T follicular helper cell (primary cell): ENCODE measurements around the gene CPNE2.

Experiments
- DNase-seq: peaks from one replicate; pipeline ENCODE4 v3.0.0-alpha.2; 2020; ENCODE audit warnings: low read depth

CPNE2 gene

DNA sequence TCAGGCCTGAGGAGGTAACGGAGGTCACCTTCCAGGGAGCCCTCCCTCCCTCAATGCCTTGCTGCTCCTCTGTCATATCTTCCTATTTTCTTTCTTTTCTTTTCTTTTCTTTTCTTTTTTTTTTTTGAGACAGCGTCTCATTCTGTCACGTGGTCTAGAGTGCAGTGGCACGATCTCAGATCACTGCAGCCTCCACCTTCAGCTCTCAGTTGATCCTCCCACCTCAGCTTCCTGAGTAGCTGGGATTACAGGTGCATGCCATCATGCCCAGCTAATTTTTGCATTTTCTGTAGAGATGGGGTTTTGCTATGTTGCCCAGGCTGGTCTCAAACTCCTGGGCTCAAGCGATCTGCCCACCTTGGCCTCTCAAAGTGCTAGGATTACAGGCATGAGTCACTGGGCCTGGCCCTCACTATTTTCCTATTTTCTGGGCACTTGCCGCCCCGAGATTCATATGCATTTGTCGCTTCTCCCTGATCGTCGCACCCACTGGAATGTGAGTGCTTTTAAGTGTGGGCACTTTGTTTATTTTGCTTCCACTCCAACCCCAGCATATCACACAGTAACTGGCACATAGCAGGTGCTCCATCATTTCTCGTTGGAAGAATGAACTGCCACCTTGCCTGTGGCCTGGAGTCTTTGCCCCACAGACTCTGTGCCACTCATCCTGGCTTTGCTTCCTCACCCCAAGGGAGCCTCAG is 31.7 kb downstream of the CPNE2 start:
- DNase-seq, result no peak

DNA sequence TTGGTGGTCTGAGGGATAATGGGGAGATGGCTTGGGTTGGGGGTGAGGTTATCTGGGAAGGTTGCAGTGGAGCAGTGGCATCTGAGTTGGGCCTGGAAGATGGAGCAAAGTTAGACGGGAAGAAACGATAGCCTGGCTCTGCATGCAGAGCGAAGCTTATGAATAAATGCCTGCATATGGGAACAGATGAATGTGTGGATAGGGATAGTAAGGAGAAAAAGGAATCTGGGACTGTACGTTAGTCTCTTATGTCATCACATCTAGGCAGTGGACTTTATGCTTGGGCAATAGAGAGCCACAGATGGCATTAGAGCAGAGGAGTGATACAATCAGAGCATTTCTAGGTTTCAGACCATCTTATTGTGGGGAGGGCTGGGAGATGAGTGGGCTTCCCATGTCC is 33.0 kb downstream of the CPNE2 start:
- DNase-seq, result no peak

DNA sequence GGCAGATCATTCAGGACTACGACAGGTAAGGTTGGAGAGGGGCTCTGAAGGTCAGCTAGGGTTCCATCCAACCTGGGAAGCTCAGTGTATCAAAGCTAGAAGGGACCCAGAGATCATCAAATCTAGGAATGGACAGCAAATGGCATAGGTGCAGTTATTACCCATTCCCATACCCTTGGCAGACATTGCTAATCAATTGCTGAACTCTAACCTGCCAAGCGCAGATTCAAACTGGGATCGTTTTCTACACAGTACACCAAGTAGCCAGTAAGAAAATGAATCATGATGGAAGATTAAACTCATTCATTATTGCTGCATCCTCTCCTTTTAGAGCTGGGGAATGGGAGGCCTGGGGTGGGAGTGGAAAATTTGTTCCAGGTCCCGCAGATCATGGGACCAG is 33.6 kb downstream of the CPNE2 start:
- DNase-seq, result no peak

DNA sequence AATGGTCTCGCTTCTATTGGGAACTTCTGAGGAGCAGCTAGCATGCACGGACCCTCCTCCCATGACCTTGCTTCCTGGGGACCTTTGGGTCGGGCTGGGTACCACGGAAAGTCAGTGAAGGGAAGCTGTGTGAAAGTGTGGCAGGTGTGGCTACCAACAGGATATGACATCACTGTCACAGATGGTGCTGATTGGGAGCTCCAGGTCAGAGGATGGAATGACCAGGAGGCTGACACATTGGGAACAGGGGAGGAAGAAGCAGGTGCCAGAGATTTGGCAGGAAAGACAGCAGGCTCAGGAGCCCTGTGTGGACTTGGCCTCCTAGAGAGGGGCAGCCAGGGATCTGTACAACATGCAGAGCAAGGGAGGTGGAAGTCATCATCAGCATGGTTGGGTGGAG is 34.0 kb downstream of the CPNE2 start:
- DNase-seq, result no peak

DNA sequence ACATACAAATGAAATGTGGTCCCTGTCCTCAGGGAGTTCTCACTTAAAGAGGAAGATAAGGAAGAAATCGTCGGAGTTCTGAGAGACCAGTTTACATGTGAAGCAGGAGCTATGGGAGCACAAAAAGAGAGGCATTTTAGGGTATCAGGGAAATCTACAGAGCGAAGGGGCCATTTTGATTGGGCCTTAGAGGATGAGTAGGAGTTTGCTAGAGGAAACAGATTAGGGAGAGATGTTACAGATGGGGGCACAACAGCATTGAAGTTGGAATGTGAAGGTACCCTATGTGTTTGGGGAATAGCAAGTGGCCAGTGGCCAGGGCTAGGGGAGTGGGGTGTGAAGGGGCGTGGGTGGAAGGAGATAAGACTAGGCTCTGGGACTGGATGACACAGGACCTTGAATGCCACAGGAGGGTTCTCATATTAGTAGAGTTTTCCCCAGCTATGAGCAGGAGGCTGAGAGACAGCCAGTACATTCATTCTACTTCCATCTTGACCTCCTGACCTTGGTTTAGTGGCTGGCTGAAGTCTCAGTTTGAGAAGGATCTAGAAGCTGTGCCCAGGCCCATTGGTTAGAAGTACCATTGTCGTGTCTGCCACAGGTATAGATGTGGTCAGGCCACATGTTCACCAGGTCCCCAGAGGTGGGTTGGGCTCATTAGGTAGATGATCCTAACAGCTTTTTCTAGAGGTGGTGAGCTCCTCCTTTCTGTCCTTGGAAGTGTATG is 34.8 kb downstream of the CPNE2 start:
- DNase-seq, result no peak

DNA sequence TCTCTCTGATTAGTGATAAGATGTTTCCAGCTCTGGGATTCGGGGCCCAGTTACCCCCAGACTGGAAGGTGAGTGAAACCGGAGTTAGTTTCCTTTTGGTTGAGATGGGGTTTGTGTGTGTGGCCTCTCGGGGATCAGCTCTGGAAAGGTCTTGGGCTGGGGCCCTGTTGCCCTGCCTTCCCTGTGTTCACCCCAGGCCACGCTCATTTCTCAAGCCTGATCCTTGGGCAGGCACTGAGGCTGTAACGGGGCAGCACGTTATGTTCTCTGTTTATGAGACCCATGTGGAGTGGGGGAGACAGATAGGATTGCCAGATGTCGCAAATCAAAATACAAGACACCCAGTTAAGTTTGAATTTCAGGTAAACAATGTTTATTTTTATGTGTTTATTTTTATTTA is 35.5 kb downstream of the CPNE2 start:
- DNase-seq, result no peak

DNA sequence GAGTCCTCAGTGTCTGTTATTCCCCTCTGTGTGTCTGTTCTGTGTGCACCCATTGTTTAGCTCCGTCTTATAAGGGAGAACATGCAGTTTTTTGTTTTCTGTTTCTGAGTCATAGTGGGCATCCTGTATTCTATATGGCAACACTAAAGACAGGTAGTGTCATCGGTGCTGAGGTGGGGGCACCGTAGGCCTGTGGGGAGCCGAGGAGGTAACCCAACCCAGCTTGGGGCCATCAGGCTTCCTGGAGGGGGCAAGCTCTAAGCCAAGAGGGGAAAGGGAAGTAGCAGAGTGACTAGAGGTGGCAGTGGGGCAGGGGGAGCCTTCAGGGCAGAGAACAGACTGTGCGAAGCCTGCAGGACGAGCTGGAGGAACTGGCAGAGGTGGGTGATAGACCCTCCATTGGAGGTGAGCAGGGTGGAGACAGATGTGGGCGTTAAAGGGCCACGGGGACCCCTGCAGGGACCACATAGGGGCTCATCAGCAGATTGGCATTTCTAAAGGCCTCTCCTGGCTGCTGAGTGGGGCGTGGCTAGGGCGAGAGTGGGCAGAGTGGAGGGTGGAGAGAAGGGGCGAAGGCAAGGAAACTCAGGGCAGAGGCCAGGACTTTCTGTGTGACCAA is 36.5 kb downstream of the CPNE2 start:
- DNase-seq, result peak; percentile 17

DNA sequence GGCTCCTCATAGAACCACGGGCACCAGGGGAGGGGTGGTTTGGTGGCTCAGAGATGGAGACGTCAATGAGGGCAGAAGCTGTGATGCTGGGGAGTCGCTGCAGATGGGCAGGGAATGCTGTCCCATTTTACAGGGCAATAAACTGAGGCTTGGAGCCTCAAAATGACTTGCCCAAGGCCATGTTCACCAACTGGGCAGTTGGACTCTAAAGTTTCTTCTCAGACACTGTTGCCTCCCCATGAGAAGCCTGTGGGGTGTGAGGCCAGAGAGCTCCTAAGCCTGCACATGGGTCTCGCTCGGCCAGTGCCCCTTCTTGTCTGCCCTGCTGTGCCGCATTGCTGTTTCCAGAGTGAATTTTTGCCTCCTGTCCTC is 38.6 kb downstream of the CPNE2 start:
- DNase-seq, result no peak

DNA sequence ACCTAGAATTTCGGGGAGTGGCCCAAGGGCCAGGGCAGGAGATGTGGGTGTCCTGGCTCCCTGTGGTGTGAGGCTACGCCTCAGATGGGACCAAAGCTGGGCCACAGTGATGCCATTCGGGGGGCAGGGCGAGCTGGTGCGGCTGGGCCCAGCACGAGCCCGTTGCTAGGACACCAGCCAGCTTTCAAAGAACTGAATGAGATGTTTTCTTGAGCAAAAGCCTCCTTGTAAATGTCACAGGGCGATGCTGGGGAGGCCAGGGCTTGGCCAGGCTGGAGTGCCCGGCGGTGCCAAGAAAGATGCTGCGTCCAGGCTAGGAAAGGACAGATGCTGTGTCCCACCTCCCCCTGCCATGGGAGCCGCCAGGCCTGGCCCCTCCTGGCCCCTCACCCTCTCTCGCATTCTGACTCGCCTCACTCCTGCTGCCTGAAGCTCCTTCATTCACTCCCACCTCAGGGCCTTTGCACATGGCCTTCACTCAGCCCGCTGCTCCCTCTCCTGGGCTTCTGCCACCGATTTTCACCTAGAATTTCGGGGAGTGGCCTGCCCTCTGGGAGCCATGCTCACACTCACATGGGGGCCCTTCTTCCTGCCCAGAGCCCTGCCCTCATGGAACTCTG is 39.1 kb downstream of the CPNE2 start:
- no peak for DNase-seq

DNA sequence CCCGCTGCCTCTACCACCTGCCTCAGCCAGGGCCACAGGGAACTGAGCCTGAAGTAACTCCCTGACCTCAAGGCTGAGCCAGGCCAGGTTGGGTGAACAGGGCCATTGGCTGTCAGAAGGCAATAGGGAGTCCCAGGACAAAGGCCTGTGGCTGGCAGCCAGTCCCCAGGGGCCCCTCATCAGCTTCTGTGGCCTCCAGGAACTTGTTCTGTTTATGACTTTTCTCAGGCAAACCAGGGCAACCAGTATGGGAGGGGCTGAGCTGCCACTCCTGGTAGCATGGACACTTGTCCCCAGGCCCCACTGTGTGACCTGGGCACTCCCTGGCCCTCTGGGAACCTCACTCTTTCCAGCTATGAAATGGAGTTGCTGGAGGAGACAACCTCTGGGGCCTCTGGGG is 40.1 kb downstream of the CPNE2 start:
- DNase-seq, result no peak

DNA sequence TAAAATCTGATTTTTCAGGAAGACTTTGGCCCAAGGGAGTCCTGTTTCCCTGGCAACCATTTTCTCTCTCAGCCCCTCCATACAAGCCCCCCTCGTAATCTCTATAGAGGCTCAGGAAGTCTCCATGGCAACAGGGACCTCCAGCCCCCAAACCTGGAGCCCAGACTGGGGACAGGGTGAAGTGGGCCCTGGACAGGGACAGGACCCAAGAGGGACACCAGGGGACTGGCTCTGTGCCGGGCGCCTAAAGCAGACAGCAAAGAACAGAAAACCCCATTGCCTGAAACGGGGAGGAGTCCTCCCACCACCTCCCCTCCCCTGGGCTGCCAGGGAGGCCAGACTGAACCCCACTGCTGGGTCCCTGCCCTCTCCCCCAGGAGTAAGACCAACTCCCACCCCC is 40.6 kb downstream of the CPNE2 start:
- DNase-seq, result no peak

DNA sequence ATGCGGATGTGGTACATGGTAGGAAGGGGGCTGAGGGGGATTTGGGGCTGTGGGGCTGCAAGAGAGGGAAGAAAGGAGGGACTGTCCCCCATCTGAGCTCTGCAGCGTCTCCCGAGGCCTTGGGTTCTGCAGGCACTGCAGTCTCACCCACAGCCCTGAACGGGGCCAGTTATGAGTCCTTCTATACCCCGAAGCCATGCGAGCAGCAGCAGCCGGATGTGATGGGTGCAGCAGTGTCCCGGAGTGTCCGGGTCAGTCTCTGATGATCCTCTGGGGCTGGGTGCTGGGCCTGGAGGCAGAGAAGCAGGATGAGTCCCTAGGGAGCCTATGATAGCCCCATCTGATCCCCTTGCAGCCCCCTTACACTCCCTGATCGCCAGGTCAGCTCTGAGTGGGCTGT is 41.5 kb downstream of the CPNE2 start:
- DNase-seq, result no peak

DNA sequence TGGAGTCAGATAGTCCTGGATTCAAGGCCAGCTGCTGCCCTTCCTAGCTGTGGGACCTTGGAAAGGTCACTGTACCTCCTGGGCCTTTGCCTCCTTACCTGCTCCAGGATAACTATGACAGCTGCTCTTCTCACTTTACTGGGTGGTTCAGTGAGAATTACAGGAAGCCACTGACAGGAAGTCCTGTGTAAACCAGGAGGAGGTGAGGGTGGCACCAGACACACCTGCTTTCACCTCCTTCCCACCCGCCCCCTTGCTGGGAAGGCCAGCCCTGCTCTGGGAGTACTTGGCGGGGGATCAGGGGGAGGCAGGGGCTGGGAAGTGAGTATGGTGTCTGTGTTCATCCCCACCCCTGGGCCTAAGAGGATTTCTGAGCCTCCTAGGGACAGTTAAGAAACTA is 42.6 kb downstream of the CPNE2 start:
- DNase-seq, result peak; percentile 16

DNA sequence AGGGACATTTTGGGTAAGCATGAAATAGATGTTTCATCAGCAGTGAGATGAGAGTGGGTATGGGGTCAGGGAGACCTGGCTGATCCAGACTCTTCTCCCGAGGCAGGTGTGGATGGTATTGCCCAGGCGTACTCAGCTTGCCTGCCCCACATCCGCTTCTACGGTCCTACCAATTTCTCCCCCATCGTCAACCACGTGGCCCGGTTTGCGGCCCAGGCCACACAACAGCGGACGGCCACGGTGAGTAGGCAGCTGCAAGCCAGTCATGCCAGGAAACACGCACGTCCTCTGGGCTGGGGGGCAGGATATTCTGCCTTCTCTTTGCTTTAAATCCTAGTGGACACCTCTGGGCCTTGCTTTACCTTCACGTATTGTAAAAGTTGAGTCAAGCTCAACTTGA is 44.7 kb downstream of the CPNE2 start:
- DNase-seq, result no peak

DNA sequence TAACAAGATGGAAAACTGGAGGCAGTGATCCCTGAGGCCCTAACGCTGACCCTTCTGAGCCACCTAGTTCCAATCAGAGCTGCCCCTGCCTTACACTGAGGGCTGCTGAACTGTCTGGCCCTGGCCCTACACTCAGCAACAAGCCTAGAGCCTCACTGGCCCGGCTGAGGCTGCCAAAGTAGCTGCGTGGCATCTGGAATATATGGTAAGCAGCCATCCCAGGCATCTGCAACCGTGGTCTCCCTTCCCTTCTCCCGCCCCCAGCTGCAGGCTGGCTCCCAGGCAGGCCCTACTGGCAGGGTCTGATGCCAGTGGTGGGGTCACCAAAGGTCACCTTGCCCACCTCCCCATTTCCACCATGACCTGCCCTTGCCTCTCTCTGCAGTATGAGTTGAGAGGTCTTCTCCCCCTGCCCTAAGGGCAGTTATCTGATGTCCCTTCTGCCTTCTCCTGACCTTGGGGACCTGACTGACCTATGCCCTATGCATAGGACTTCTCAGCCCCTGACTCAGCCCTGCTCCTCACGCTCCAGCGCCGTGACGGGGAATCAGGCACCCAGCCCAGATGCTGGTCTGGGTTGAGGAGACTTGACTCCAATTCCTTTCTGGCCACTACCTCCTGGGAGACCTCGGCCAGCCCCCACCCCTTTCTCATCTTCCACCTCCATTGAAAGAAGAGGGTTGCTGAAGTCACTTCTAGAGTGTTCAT is 45.3 kb downstream of the CPNE2 start:
- no peak for DNase-seq

DNA sequence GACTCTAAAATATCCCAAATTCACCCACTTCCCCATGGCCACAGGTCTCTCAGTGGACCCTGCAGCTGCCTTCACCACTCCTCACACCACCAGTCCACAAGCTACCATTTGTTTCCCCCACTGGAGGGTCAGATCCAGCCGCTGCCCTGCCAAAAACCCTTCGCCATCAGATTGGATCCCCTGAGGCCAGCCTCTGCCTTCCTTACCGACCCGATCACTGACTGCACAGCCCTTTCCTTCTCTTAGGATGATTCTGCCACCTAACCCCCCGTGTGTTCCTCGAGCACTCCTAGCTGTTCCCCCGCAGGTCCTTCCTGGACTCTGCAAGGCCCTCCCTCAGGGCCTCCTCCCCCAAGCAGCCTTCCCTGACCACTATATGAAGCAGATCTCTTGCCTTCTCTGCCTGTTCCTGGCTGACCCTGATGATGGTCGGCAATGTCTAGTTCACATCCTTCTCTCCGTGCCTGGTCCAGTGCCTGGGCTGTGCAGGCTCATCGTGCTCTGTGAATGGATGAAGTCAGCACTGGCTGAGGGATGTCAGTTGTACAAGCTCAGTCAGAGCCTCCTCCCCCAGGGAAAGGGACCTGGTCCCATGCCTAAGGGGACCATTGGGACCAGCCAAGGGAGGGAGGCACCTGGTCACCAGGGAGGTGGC is 46.0 kb downstream of the CPNE2 start:
- DNase-seq, result no peak

DNA sequence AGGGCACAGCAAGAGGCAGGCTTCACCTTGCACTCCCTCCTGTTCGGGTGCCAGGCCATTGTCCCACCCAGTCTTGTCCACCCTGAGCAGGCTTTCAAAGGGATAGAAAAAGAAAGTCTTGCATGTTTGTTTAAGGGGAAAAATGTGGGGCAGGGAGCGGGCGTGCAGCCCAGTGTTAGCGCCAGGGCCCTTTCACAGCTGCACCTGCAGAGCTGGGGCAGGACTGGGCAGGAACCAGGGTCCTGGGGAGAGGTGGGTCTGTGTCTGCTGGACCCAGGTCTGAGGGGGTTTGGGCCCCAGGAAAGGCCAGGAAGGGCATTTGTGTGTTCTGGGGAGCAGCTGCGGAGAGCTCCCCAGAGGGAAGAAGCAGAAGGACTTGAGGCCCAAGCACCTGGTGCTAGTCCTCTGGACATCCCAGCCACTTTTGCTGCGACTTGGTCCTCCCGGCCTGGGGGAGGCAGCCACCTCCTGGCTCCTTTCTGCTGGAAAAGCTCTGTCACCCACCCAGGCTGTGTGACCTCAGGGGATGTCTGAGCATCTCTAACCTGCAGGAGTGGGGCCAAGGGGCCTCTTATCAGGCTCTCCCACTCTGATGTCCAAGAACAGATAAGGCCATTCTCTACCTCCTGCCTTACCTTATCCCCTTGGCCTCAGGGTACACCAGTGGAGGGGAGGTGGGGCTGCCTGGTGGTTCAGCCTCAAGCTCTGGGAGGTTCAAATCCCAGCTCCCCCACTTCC is 48.7 kb downstream of the CPNE2 start:
- no peak for DNase-seq

DNA sequence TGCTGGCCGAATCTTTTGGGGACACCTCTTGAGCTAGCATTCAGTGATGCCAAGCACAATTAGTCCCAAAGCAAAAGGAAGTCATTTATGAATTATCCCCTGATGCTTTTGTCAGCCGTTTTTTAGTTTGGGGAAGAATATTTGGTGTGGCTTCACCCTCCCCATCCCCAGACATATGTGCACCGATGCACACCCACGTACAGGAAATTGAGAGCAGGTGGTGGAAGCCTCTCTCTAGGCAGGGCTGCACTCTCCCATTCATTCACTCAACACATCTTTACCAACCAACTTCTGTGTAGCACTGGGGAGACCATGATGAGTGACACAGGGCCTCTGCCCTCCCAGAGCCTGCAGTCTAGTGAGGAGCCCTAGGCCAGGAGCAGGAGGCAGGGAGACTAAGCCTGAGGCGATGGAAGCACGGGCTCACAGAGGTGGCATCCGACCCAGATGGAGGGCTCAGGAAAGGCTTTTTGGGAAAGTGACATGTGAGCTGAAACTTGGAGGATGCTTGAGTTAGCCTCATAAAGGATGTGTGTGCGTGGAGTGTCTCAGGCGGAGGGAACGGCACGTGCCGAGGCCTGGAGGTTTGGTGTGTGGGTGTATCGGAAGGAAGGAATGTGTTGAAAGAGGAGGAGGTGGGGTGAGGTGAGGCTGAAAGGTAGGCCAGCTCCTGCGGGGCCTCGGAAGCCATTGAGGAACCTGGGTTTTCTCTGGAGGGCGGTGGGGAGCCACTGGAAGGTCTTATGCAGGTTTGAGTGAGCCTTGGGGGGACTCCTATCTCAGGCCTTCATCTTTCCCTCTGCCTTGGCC is 49.6 kb downstream of the CPNE2 start:
- DNase-seq, result no peak

DNA sequence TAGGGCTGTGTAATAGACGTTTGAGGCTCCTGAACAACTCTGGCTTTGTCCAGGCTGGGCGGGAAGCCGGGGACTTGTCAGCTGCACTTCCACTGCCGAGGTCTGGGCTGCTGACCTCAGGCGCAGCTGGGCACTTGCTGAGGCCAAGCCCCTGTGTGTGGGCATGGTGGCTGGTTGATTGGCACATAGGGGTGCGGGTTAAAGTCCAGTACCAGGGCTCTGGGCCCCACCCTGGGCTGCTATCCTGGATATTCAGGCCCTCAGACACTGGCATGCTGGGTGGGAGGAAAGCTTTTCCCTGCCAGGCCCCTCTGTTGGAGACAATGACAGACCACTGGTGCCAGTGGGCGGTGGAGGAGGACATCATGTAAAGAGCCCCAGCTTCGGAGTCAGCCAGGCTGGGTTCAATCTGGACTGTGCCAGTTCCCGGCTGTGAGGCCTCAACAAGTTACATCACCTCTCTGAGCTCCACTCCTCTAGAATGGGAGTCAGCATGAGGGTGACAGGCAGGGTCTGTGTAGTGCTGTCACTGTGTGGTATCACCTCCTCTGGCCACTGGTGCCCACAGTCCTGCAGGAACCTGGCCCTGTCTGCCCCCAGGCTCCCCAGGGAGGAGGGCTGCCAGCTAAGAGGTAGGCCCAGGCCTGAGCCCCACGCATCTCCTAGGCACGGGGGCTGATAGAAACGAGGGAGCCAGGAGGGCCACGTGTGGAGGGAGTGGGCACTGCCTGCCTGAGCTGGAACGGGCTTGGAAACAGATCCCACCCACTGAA is 51.0 kb downstream of the CPNE2 start:
- no peak for DNase-seq

DNA sequence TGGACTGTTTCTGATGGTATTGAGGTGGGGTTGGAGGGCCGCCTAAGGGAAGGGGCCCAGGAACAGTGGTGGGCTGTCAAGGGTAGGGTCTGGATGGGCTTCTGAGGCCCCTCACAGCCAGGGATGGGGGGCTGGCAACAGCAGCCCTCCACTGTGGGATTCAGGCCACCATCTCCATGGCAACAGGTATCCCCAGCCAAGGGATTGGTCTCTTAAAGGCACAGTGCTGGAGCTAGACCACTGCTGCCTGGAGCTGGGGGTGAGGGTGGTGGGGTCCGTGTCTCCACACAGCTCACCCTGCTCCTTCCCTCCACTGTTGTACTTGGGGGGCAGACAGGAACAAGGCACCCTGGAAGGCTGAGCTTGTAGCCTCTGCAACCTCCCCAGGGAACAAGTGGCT is 51.6 kb downstream of the CPNE2 start:
- DNase-seq, result no peak
